HEK293 (cell line): ENCODE data around the gene OTOP3.

Experiments
- CTCF ChIA-PET: fragments of 350-600 bp; formaldehyde crosslinking; extraction: SDS; loops from one replicate; lab custom pipeline; 2021; ENCODE audit warnings: antibody characterized with exemption; lab: Yijun Ruan, JAX
- POLR2A ChIA-PET: fragments of 300-600 bp; formaldehyde crosslinking; extraction: SDS; loops from one replicate; lab custom pipeline; 2020; ENCODE audit warnings: antibody characterized with exemption, inconsistent platforms; lab: Yijun Ruan, JAX
- H3K27ac ChIP-seq: fragments of 200-500 bp; sonication (Bioruptor generic); 2 replicates; pipeline ENCODE4 v1.5.1; 2014; ENCODE audit warnings: low read depth, low read length, control low read depth, inconsistent platforms; ENCODE audit errors: extremely low read depth
- H3K36me3 ChIP-seq, 2 experiments: fragments of 200-500 bp in 1 of 2; sonication (Bioruptor generic) in 1 of 2; 1 replicate in 1 of 2; 2 replicates in 1 of 2; pipeline ENCODE4 v1.5.1; 2014 to 2017; ENCODE audit warnings: inconsistent platforms in 2 of 2, low read length in 2 of 2; ENCODE audit not compliant: control insufficient read depth in 2 of 2, insufficient read depth in 1 of 2
- H3K4me1 ChIP-seq: fragments of 200-500 bp; sonication (Bioruptor generic); 2 replicates; pipeline ENCODE4 v1.5.1; 2014; ENCODE audit warnings: mild to moderate bottlenecking, low read length, inconsistent platforms; ENCODE audit not compliant: control insufficient read depth, insufficient read depth
- H3K4me3 ChIP-seq: 2 replicates; pipeline ENCODE4 v1.5.1; 2011; ENCODE audit warnings: low read depth, mild to moderate bottlenecking, control low read depth, low read length, moderate library complexity
- H3K9me3 ChIP-seq: fragments of 200-500 bp; sonication (Bioruptor generic); 2 replicates; pipeline ENCODE4 v1.5.1; 2014; ENCODE audit warnings: low read depth, low read length, inconsistent platforms; ENCODE audit not compliant: control insufficient read depth, insufficient read depth
- ATF2 ChIP-seq: fragments of 450-650 bp; formaldehyde crosslinking; IDR thresholded peaks from 2 replicates; pipeline ENCODE4 v1.5.1; 2016; ENCODE audit warnings: missing biosample characterization, missing genetic modification characterization, low read depth
- HOXC10 ChIP-seq: sonication (generic); formaldehyde crosslinking; IDR thresholded peaks from 2 replicates; pipeline ENCODE4 v1.8.1; 2023; ENCODE audit warnings: mild to moderate bottlenecking, missing genetic modification reagents
- HOXD13 ChIP-seq: sonication (generic); formaldehyde crosslinking; IDR thresholded peaks from 2 replicates; pipeline ENCODE4 v1.8.0; 2022; ENCODE audit warnings: missing genetic modification reagents, borderline replicate concordance
- ZEB2 ChIP-seq: fragments of 450-650 bp; formaldehyde crosslinking; IDR thresholded peaks from 2 replicates; pipeline ENCODE4 v1.5.1; 2016; ENCODE audit warnings: missing biosample characterization, missing genetic modification characterization
- ZNF10 ChIP-seq: fragments of 450-650 bp; formaldehyde crosslinking; IDR thresholded peaks from 2 replicates; pipeline ENCODE4 v1.5.1; 2017; ENCODE audit warnings: missing biosample characterization, missing genetic modification characterization
- ZNF155 ChIP-seq: fragments of 450-650 bp; formaldehyde crosslinking; IDR thresholded peaks from 2 replicates; pipeline ENCODE4 v1.5.1; 2016; ENCODE audit warnings: missing biosample characterization, missing genetic modification characterization
- ZNF23 ChIP-seq: fragments of 450-650 bp; formaldehyde crosslinking; IDR thresholded peaks from 2 replicates; pipeline ENCODE4 v1.5.1; 2016; ENCODE audit warnings: missing biosample characterization, missing genetic modification characterization, borderline replicate concordance
- ZNF280D ChIP-seq: fragments of 450-650 bp; formaldehyde crosslinking; IDR thresholded peaks from 2 replicates; pipeline ENCODE4 v1.5.1; 2016; ENCODE audit warnings: missing biosample characterization, missing genetic modification characterization
- ZNF37A ChIP-seq: fragments of 450-650 bp; IDR thresholded peaks from 2 replicates; pipeline ENCODE4 v1.5.1; 2018; ENCODE audit warnings: missing biosample characterization, missing genetic modification characterization
- ZNF488 ChIP-seq: fragments of 450-650 bp; formaldehyde crosslinking; IDR thresholded peaks from 2 replicates; pipeline ENCODE4 v1.5.1; 2016; ENCODE audit warnings: missing biosample characterization, missing genetic modification characterization
- ZNF510 ChIP-seq: fragments of 450-650 bp; formaldehyde crosslinking; IDR thresholded peaks from 2 replicates; pipeline ENCODE4 v1.5.1; 2018; ENCODE audit warnings: mild to moderate bottlenecking, missing genetic modification characterization, missing biosample characterization; ENCODE audit not compliant: insufficient replicate concordance
- ZNF514 ChIP-seq: fragments of 450-650 bp; formaldehyde crosslinking; IDR thresholded peaks from 2 replicates; pipeline ENCODE4 v1.5.1; 2016; ENCODE audit warnings: missing biosample characterization, missing genetic modification characterization
- ZNF544 ChIP-seq: fragments of 450-650 bp; formaldehyde crosslinking; IDR thresholded peaks from 2 replicates; pipeline ENCODE4 v1.5.0; 2017; ENCODE audit warnings: missing biosample characterization, missing genetic modification characterization
- ZNF558 ChIP-seq: fragments of 450-650 bp; formaldehyde crosslinking; IDR thresholded peaks from 2 replicates; pipeline ENCODE4 v1.5.1; 2016; ENCODE audit warnings: missing biosample characterization, missing genetic modification characterization
- ZNF560 ChIP-seq: fragments of 450-650 bp; formaldehyde crosslinking; IDR thresholded peaks from 2 replicates; pipeline ENCODE4 v1.5.1; 2017; ENCODE audit warnings: missing biosample characterization, missing genetic modification characterization, borderline replicate concordance
- ZNF580 ChIP-seq: fragments of 450-650 bp; formaldehyde crosslinking; IDR thresholded peaks from 2 replicates; pipeline ENCODE4 v1.5.1; 2016; ENCODE audit warnings: missing biosample characterization, missing genetic modification characterization
- ZNF610 ChIP-seq: fragments of 450-650 bp; formaldehyde crosslinking; IDR thresholded peaks from 2 replicates; pipeline ENCODE4 v1.5.1; 2016; ENCODE audit warnings: missing biosample characterization, missing genetic modification characterization, borderline replicate concordance
- ZNF645 ChIP-seq: fragments of 450-650 bp; formaldehyde crosslinking; IDR thresholded peaks from 2 replicates; pipeline ENCODE4; 2016; ENCODE audit warnings: missing biosample characterization, missing genetic modification characterization
- ZNF777 ChIP-seq: fragments of 450-650 bp; formaldehyde crosslinking; IDR thresholded peaks from 2 replicates; pipeline ENCODE4 v1.5.1; 2017; ENCODE audit warnings: missing biosample characterization, missing genetic modification characterization, borderline replicate concordance
- ZNF792 ChIP-seq: fragments of 450-650 bp; formaldehyde crosslinking; IDR thresholded peaks from 2 replicates; pipeline ENCODE4 v1.5.1; 2016; ENCODE audit warnings: missing biosample characterization, missing genetic modification characterization

The OTOP3 gene

GRCh38 chr17:74936470-74936799 lies 737 bp downstream of the OTOP3 start:
- no peaks in the 10 kb centered on the region for H3K9me3 ChIP-seq
- no peak overlapping the region for H3K27ac ChIP-seq
- ChIA-PET POLR2A (no interaction called here), CTCF (interaction anchor here (1.1 kb wide), 1 partner anchor 20 kb away, joined by 3 read pairs; no protein-coding TSS in a partner anchor)
- no peak for TF ChIP-seq ZEB2 (tag by site-specific recombination)
- TF ChIP-seq ZNF580 (tag by site-specific recombination): no peak
- no peak for TF ChIP-seq ZNF37A
- TF ChIP-seq ZNF558 (tag by site-specific recombination): no peak
- TF ChIP-seq ZNF645 (tag by site-specific recombination): no peak
- TF ChIP-seq ZNF777 (tag by site-specific recombination): no peak
- no peak for TF ChIP-seq ZNF544 (tag by site-specific recombination)
- TF ChIP-seq ZNF792 (tag by site-specific recombination): no peak
- TF ChIP-seq ZNF560 (tag by site-specific recombination): no peak
- TF ChIP-seq ZNF514: no peak
- TF ChIP-seq ATF2 (tag by site-specific recombination): no peak
- TF ChIP-seq ZNF10 (tag by site-specific recombination): no peak
- TF ChIP-seq HOXC10: no peak
- TF ChIP-seq ZNF155 (tag by site-specific recombination): no peak
- no peak for TF ChIP-seq ZNF488 (tag by site-specific recombination)
- TF ChIP-seq ZNF280D (tag by site-specific recombination): no peak
- TF ChIP-seq ZNF510: no peak
- TF ChIP-seq ZNF610 (tag by site-specific recombination): no peak
- TF ChIP-seq HOXD13 (CRISPR knock-in tag): no peak
- no peak for TF ChIP-seq ZNF23 (tag by site-specific recombination)
- no peak overlapping the region for H3K4me3 ChIP-seq
- no peaks in the 10 kb centered on the region for H3K4me1 ChIP-seq
- no peaks in the 10 kb centered on the region for H3K36me3 ChIP-seq
